ENCODE data around the gene SCGB1D1.
A peak's percentile ranks its signal among the peaks of the same experiment; 100 is the strongest.
"Not testable (repeated sequence)": the region's sequence is repeated elsewhere in the genome, so short reads cannot be mapped to it uniquely, and the experiment has no call there.

The SCGB1D1 gene

DNA sequence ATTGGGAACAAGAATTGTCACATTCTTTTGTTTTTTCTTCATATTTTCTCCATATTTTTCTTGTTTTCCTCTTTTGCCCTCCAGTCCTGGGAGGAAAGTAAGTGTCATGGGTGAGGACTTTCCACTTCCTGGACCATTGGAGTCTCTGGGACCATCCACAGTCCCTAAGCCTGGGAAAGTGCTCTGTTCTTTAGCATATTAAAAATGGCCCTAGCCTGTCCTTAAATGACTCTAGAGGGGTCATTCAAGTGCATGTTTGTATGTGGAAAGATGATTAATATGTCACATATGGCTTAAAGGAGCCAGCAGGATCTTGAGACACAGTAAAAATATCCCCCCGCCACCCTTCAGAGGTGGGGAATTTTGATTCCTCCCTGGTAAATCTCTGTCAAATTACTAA, 20.1 kb upstream of the SCGB1D1 start:
- H3K4me3 ChIP-seq (ENCODE audit: low read depth, low read length): no peak overlapping the region
- no peaks in the 10 kb centered on the region for H3K4me1 ChIP-seq (ENCODE audit: control insufficient read depth, insufficient read depth, low read length)
- H3K27ac ChIP-seq (ENCODE audit: low read depth, low read length): no peak overlapping the region
- no peaks in the 10 kb centered on the region for H3K36me3 ChIP-seq (ENCODE audit: control insufficient read depth, insufficient read depth, low read length)
- H3K27me3 ChIP-seq (ENCODE audit: control insufficient read depth, insufficient read depth, low read length): no peaks in the 10 kb centered on the region
- H3K9me3 ChIP-seq (ENCODE audit: control insufficient read depth, insufficient read depth, low read length): no peaks in the 10 kb centered on the region
- H3K9ac ChIP-seq (ENCODE audit: low read depth, low read length): no peak overlapping the region

DNA sequence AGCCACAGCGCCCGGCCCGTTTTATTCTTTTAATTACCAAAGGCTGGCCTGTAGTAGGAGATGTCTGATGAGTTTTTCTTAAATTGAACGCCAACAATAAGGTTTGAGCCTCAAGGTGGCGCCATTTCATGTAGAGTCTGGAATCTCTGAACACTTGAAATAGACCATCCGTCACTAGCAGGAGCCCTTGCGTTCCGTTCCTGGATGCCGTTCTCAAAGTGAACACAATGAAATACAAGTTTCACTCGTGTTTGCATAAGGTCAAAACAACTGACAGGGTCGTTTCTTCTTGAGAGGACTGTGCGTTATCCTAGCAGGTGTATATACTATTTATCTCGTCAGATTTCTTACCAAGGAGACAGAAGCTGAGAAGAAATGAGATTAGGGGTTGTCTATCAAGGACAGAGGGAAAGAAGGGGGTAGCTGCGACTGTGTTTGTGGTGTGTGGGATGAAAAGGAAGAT, 18.7 kb upstream of the SCGB1D1 start:
- Histone ChIP-seq H3K27me3 (ENCODE audit: control insufficient read depth, insufficient read depth, low read length) (no peaks in the 10 kb centered on the region), H3K9ac (ENCODE audit: low read depth, low read length) (no peak overlapping the region), H3K36me3 (ENCODE audit: control insufficient read depth, insufficient read depth, low read length) (no peaks in the 10 kb centered on the region), H3K27ac (ENCODE audit: low read depth, low read length) (no peak overlapping the region), H3K4me1 (ENCODE audit: control insufficient read depth, insufficient read depth, low read length) (no peaks in the 10 kb centered on the region), H3K9me3 (ENCODE audit: control insufficient read depth, insufficient read depth, low read length) (no peaks in the 10 kb centered on the region), H3K4me3 (ENCODE audit: low read depth, low read length) (peak overlapping the region; percentile 29; the same call in 1 of the 2 replicates)

DNA sequence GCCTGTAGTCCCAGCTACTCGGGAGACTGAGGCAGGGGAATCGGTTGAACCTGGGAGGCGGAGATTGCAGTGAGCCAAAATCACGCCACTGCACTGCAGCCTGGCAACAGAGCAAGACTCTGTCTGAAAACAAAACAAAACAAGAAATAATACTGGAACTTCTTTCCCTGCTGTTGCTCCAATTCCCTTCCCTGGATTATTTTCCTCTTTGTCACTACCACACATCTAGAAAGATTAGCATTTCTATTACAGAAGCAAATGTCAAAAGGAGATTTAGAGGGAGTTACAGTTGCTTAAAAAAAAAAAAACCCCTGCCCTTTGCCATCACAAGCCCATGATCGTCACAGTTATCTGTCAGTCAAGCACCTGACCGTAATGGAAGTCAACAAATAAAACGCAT, 17.7 kb upstream of the SCGB1D1 start:
- Histone ChIP-seq H3K4me3 (ENCODE audit: low read depth, low read length) (no peak overlapping the region), H3K27me3 (ENCODE audit: control insufficient read depth, insufficient read depth, low read length) (no peaks in the 10 kb centered on the region), H3K27ac (ENCODE audit: low read depth, low read length) (no peak overlapping the region), H3K9ac (ENCODE audit: low read depth, low read length) (no peak overlapping the region), H3K4me1 (ENCODE audit: control insufficient read depth, insufficient read depth, low read length) (no peaks in the 10 kb centered on the region), H3K9me3 (ENCODE audit: control insufficient read depth, insufficient read depth, low read length) (no peaks in the 10 kb centered on the region), H3K36me3 (ENCODE audit: control insufficient read depth, insufficient read depth, low read length) (no peaks in the 10 kb centered on the region)

DNA sequence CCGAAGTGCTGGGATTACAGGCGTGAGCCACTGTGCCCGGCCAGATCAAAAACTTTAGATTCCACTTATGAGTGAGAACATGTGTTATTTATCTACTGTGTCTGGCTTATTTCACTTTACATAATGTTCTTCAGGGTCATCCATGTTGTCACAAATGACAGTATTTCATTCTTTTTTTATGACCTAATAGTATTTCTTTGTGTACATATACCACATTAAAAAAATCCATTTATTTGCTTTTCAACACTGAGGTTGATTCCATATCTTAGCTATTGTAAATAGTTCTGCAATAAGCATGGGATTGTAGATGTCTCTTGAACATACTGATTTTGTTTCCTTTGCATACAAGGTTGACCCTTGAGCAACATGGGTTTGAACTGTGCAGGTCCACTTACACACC, 13.2 kb upstream of the SCGB1D1 start:
- Histone ChIP-seq H3K27me3 (ENCODE audit: control insufficient read depth, insufficient read depth, low read length) (no peaks in the 10 kb centered on the region), H3K9me3 (ENCODE audit: control insufficient read depth, insufficient read depth, low read length) (no peaks in the 10 kb centered on the region), H3K4me1 (ENCODE audit: control insufficient read depth, insufficient read depth, low read length) (no peaks in the 10 kb centered on the region), H3K27ac (ENCODE audit: low read depth, low read length) (no peak overlapping the region), H3K36me3 (ENCODE audit: control insufficient read depth, insufficient read depth, low read length) (no peaks in the 10 kb centered on the region), H3K9ac (ENCODE audit: low read depth, low read length) (no peak overlapping the region), H3K4me3 (ENCODE audit: low read depth, low read length) (no peak overlapping the region)

DNA sequence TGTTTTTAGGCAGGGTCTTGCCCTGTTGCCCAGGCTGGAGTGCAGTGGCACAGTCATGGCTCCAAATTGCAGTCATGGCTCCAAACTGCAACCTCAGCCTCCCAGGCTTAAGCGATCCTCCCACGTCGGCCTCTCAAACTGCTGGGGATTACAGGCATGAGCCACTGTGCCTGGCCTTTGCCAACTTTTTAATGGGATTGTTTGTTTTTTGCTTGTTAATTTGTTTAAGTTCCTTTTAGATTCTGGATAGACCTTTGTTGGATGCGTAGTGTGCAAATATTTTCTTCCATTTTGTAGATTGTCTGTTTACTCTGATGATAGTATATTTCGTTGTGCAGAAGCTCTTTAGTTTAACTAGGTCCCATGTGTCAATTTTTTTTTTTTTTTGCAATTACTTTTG, 10.0 kb upstream of the SCGB1D1 start:
- Histone ChIP-seq H3K4me3 (ENCODE audit: low read depth, low read length) (no peak overlapping the region), H3K27ac (ENCODE audit: low read depth, low read length) (no peak overlapping the region), H3K36me3 (ENCODE audit: control insufficient read depth, insufficient read depth, low read length) (no peaks in the 10 kb centered on the region), H3K9me3 (ENCODE audit: control insufficient read depth, insufficient read depth, low read length) (no peaks in the 10 kb centered on the region), H3K9ac (ENCODE audit: low read depth, low read length) (no peak overlapping the region), H3K4me1 (ENCODE audit: control insufficient read depth, insufficient read depth, low read length) (no peaks in the 10 kb centered on the region), H3K27me3 (ENCODE audit: control insufficient read depth, insufficient read depth, low read length) (no peaks in the 10 kb centered on the region)

DNA sequence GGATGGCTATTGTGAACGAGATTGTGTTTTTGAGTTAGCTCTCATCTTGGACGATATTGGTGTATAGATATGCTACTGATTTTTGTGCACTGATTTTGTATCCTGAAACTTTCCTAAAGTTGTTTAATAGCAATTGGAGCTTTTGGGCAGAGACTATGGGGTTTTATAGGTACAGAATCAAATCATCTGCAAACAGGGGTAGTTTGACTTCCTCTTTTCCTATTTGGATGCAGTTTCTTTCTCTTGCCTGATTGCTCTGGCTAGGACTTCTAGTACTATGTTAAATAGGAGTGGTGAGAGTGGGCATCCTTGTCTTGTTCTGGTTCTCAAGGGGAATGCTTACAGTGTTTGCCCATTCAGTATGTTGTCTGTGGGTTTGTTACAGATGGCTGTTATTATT, 8.9 kb upstream of the SCGB1D1 start:
- Histone ChIP-seq H3K9ac (ENCODE audit: low read depth, low read length) (no peak overlapping the region), H3K27me3 (ENCODE audit: control insufficient read depth, insufficient read depth, low read length) (no peaks in the 10 kb centered on the region), H3K36me3 (ENCODE audit: control insufficient read depth, insufficient read depth, low read length) (no peaks in the 10 kb centered on the region), H3K4me1 (ENCODE audit: control insufficient read depth, insufficient read depth, low read length) (no peaks in the 10 kb centered on the region), H3K27ac (ENCODE audit: low read depth, low read length) (no peak overlapping the region), H3K4me3 (ENCODE audit: low read depth, low read length) (no peak overlapping the region), H3K9me3 (ENCODE audit: control insufficient read depth, insufficient read depth, low read length) (no peaks in the 10 kb centered on the region)

DNA sequence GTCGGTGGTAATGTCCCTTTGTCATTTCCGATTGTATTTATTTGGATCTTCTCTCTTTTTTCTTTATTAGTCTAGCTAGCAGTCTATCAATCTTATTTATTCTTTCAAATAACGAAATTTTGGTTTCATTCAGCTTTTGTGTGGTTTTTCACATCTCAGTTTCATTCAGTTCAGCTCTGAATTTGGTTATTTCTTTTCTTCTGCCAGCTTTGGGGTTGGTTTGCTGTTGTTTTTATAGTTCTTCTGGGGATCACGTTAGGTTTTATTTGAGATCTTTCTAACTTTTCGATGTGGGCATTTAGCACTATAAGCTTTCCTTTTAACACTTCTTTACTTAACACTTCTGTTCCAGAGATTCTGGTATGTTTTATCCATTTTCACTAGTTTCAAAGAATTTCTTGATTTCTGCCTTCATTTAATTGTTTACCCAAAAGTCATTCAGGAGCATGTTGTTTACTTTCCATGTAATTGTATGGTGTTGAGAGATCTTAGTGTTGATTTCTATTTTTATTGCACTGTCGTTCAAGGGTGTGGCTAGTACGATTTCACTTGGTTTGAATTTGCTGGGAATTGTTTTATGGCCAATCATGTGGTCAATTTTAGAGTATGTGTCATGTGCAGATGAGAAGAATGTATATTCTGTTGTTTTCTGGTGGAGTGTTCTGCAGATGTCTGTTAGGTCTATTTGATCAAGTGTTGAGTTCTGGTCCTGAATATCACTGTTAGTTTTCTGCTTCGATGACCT, 7.7 kb upstream of the SCGB1D1 start:
- Histone ChIP-seq H3K4me3 (ENCODE audit: low read depth, low read length) (no peak overlapping the region), H3K36me3 (ENCODE audit: control insufficient read depth, insufficient read depth, low read length) (no peaks in the 10 kb centered on the region), H3K27ac (ENCODE audit: low read depth, low read length) (no peak overlapping the region), H3K9ac (ENCODE audit: low read depth, low read length) (no peak overlapping the region), H3K4me1 (ENCODE audit: control insufficient read depth, insufficient read depth, low read length) (no peaks in the 10 kb centered on the region), H3K27me3 (ENCODE audit: control insufficient read depth, insufficient read depth, low read length) (no peaks in the 10 kb centered on the region), H3K9me3 (ENCODE audit: control insufficient read depth, insufficient read depth, low read length) (no peaks in the 10 kb centered on the region)

DNA sequence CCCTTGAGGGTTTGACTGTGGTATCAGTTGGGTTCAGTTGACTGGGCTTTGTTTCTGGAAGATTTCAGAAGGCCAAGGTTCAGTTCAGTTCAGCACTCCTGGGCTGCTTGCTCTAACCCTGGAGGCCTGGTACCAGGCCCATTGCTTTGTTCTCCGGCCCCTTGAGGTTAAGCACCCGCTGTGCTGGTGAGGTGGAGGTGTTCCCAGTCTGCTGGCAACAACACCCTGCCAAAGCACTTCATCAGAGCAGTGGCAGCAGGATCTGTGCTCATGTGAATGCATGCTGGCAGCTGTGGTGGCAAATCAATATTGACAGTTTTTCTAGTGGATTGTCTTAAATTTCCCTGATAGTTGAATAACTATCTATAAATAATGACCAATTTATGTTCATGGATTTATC, 3.8 kb upstream of the SCGB1D1 start:
- Histone ChIP-seq H3K36me3 (ENCODE audit: control insufficient read depth, insufficient read depth, low read length) (no peaks in the 10 kb centered on the region), H3K9ac (ENCODE audit: low read depth, low read length) (no peak overlapping the region), H3K4me3 (ENCODE audit: low read depth, low read length) (no peak overlapping the region), H3K27me3 (ENCODE audit: control insufficient read depth, insufficient read depth, low read length) (no peaks in the 10 kb centered on the region), H3K27ac (ENCODE audit: low read depth, low read length) (no peak overlapping the region), H3K4me1 (ENCODE audit: control insufficient read depth, insufficient read depth, low read length) (no peaks in the 10 kb centered on the region), H3K9me3 (ENCODE audit: control insufficient read depth, insufficient read depth, low read length) (no peaks in the 10 kb centered on the region)

DNA sequence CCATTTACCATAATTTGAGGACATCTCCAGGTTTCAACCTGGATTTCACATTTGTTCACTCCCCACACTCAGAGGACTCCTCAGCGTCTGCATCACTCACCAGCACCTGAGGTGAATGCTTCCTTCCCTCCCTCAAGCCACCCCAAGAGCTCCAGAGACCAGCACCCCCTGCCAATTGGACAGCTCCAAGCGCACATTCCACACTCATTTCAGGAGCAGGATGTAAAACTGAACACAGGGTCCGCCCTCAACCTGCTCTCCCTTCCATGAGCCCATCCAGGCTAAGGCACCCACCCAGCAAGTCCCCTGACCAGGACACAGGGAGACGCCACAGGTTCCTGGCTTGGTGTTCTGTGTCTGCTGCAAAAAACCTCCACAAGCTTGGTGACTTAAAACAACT, 3.9 kb downstream of the SCGB1D1 start:
- no peaks in the 10 kb centered on the region for H3K27me3 ChIP-seq (ENCODE audit: control insufficient read depth, insufficient read depth, low read length)

DNA sequence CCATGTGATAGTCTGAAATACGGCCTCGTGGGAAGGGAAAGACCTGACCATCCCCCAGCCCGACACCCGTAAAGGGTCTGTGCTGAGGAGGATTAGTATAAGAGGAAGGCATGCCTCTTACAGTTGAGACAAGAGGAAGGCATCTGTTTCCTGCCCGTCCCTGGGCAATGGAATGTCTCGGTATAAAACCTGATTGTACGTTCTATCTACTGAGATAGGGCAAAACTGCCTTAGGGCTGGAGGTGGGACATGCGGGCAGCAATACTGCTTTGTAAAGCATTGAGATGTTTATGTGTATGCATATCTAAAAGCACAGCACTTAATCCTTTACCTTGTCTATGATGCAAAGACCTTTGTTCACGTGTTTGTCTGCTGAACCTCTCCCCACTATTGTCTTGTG, 5.0 kb downstream of the SCGB1D1 start:
- H3K27me3 ChIP-seq (ENCODE audit: control insufficient read depth, insufficient read depth, low read length); H3K27ac ChIP-seq (ENCODE audit: low read depth, low read length); H3K36me3 ChIP-seq (ENCODE audit: control insufficient read depth, insufficient read depth, low read length); H3K4me1 ChIP-seq (ENCODE audit: control insufficient read depth, insufficient read depth, low read length); H3K9ac ChIP-seq (ENCODE audit: low read depth, low read length); H3K4me3 ChIP-seq (ENCODE audit: low read depth, low read length); H3K9me3 ChIP-seq (ENCODE audit: control insufficient read depth, insufficient read depth, low read length): not testable (repeated sequence)

More for the DNA sequence above, 3.9 kb downstream of the SCGB1D1 start:
- peaks cover 9% of the 10 kb centered on the region; the same call in 1 of the 2 replicates for H3K4me1 ChIP-seq (ENCODE audit: control insufficient read depth, insufficient read depth, low read length)
- no peaks in the 10 kb centered on the region for H3K9me3 ChIP-seq (ENCODE audit: control insufficient read depth, insufficient read depth, low read length)
- no peak overlapping the region for H3K4me3 ChIP-seq (ENCODE audit: low read depth, low read length)
- no peak overlapping the region for H3K27ac ChIP-seq (ENCODE audit: low read depth, low read length)
- H3K9ac ChIP-seq (ENCODE audit: low read depth, low read length): no peak overlapping the region
- H3K36me3 ChIP-seq (ENCODE audit: control insufficient read depth, insufficient read depth, low read length): no peaks in the 10 kb centered on the region

DNA sequence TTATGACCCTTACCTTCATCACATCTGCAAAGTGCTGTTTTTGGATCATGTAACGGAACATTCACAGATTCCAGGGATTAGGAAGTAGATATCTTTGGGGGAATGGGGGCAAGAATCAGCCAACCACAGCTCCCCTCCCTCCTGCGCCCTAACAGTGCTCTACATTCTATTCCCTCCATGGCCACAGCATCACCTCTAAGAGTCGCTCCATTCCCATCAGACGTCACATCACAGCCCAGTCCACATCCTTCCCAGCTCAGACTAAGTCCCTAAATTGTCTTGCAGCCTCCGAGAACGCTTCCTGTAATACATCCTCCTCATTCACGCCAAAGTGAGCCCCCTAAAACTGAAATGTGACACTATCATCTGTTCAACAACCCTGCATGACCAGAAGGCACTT, 5.9 kb downstream of the SCGB1D1 start:
- Histone ChIP-seq H3K4me1 (ENCODE audit: control insufficient read depth, insufficient read depth, low read length) (peaks cover 9% of the 10 kb centered on the region; the same call in 1 of the 2 replicates), H3K4me3 (ENCODE audit: low read depth, low read length) (no peak overlapping the region), H3K36me3 (ENCODE audit: control insufficient read depth, insufficient read depth, low read length) (no peaks in the 10 kb centered on the region), H3K9ac (ENCODE audit: low read depth, low read length) (no peak overlapping the region), H3K27ac (ENCODE audit: low read depth, low read length) (no peak overlapping the region), H3K9me3 (ENCODE audit: control insufficient read depth, insufficient read depth, low read length) (no peaks in the 10 kb centered on the region), H3K27me3 (ENCODE audit: control insufficient read depth, insufficient read depth, low read length) (no peaks in the 10 kb centered on the region)
